HG03103 (cell line): ENCODE data around the gene FAM171A1.
"Not testable (repeated sequence)": the region's sequence is repeated elsewhere in the genome, so short reads cannot be mapped to it uniquely, and the experiment has no call there.

Source experiments
- ATAC-seq: cut with Tn5 transposase; IDR thresholded peaks from one replicate; pipeline ENCODE4 v1.9.1; 2021; ENCODE audit warnings: low read depth; ENCODE audit not compliant: unreplicated experiment

The FAM171A1 gene

GRCh38 chr10:15370856-15371701, at the start of gene FAM171A1:
FAM171A1 (minus strand) TSS chr10:15371289; CDS start chr10:15371052, 237 bp downstream.
- ATAC-seq = peak; percentile 48

DNA sequence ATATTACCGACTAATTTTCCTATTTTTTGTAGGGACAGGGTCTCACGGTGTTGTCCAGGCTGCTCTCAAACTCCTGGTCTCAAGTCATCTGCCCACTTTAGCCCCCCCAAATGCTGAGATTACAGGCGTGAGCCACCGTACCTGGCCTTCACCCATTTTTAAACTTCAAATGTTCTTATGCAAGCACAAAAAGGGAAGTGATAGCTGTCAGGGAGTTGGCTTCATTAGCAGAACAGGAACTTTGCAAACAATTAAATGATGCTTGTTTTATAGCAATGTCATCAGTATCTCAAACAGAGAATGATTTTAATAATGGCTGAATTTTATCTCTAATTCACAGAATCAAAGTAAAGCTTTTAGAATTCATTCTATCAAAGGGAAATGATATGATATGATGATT, 49.8 kb upstream of the FAM171A1 start:
- no peak for ATAC-seq

GRCh38 chr10:15419279-15419874, 48.3 kb upstream of the FAM171A1 start:
- ATAC-seq = no peak

GRCh38 chr10:15416034-15416433, 44.9 kb upstream of the FAM171A1 start:
- no peak for ATAC-seq

DNA sequence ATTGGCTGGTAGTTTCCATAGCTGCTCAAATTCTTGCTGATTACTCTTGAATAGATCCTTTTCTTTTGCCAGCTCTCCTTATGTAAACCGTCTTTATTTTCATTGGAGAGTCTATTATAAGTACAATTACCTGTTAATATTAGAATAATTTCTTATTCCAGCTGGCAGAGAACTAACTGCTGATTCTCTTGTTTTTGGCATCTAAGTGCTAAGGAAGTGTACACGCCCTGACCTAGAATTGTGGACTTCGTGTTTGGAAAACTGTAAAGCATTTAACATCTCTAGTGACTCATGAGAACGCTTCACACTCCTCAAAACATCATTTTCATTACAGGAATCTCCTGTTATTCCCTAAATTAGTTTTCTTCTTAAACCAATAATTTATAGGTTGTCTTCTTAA, 39.9 kb upstream of the FAM171A1 start:
- no peak for ATAC-seq

DNA sequence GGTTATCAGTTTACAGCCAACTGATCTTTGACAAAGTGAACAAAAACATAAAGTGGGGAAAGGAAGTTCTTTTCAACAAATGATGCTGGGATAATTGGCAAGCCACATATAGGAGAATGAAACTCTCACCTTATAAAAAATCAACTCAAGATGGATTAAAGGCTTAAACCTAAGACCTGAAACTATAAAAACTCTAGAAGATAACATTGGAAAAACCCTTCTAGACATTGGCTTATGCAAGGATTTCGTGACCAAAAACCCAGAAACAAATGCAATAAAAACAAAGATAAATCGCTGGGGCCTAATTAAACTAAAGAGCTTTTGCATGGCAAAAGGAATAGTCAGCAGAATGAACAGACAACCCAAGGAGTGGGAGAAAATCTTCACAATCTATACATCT, 38.3 kb upstream of the FAM171A1 start:
- not testable (repeated sequence) for ATAC-seq

- ATAC-seq = no peak
Observed at GRCh38 chr10:15408557-15408956, 37.5 kb upstream of the FAM171A1 start.

DNA sequence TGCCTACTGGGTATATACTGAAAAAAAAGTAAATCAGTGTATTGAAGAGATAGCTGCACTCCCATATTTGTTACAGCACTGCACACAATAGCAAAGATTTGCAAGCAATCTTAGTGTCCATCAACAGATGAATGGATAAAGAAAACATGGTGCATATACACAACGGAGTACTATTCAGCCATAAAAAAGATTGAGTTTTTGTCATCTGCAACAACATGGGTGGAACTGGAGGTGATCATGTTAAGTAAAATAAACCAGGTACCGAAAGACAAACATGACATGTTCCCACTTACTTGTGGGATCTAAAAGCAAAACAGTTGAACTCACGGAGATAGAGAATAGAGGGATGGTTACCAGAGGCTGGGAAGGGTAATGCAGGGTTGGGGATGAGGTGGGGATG, 34.2 kb upstream of the FAM171A1 start:
- no peak for ATAC-seq

DNA sequence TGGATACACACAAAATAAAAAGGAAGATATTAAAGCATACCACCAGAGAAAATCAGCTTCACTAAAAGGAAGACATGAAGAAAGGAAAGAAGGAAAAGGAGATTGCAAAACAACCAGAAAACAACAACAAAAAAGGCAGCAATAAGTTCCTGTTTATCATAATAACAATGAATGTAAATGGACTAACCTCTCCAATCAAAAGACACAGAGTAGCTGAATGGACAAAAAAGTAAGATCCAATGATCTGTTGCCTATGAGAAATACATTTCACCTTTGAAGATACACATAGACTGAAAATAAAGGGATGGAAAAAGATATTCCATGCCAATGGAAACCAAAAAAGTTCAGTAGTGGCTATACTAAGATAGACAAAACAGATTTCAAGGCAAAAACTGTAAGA, 30.3 kb upstream of the FAM171A1 start:
- no peak for ATAC-seq

DNA sequence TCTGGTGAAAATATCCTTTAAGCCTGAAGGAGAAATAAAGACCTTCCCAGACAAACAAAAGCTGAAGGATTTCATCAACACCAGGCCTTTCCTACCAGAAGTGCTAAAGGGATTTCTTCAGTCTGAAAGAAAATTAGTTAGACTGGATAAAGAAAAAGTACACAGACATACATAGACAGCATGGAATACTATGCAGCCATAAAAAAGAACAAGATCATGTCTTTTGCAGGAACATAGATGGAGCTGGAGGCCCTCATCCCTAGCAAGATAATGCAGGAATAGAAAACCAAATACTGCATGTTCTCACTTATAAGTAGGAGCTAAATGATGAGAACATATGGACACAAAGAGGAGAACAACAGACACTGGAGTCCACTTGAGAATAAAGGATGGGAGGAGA, 29.4 kb upstream of the FAM171A1 start:
- ATAC-seq = not testable (repeated sequence)

DNA sequence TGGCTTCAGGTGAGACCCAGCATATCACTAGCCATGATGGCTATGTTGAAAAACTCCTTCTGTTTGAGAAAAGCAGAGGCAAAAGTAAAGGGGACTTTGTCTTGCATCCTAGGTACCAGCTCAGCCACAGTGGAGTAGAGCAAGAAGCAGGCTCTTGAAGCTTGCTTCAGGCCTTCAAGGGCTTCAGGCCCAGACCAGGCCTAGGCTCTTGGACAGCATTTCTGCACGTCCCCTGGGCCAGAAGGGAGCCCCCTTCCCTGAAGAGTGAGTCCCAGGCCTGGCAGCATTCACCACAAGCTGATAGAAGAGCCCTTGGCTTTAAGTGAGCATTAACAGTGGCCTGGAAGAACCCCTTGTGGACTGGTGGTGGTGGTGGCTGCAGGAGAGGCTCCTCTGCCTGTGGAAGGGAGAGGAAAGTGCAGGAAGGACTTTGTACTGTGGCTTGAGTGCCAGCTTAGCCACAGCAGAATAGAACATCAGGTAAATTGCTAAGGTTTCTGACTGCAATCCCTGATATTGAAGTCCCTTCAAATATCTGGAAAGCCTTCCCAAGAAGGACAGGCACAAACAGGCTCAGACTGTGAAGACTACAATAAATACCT, 28.1 kb upstream of the FAM171A1 start:
- no peak for ATAC-seq

DNA sequence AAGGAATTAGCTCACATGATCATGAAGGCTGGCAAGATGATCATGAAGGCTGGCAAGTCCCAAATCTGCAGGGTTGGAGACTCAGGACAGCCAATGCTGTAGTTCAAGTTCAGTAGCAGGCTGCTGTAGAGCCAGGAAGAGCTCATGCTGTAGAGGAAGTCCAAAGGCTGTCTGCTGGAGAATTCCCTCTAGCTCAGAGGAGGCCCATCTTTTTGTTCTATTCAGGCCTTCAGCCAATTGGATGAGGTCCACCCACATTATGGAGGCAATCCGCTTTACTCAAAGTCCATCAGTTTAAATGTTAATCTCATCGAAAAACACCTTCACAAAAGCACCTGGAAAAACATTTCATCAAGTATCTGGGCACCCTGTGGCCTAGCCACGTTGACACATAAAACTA, 24.8 kb upstream of the FAM171A1 start:
- no peak for ATAC-seq

DNA sequence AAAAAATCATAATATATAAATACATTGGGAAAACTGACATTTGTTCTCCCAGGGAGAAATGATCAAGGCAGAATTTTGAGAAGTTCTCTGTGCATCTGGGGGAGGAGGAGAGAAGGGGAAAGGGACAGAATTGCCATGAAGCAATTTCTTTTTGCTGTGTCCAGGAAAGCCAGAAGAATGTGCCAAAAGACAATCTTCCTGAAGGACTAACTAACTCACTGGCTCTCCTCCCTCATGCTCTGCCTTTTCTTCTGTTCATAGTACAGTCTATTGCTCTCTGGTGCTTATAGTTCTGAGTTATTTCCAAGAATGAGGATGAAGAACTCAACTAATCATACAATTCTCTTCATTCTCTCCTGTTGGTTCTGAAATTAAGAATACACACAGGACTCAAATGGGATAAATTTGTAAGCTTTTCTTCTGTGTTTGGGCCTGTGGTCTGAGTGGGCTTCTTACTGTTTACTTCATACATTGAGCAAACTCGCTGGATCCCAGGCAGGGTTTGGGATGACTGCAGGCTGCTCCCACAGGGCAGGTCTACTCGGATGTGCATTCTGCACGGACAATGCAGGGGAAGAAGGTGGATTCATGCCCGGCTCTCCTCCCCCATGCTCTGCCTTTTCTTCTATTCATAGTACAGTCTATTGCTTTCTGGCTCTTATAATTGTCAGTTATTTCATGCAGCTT, 22.2 kb upstream of the FAM171A1 start:
- ATAC-seq = no peak

GRCh38 chr10:15391491-15391890, 20.4 kb upstream of the FAM171A1 start:
- no peak for ATAC-seq

DNA sequence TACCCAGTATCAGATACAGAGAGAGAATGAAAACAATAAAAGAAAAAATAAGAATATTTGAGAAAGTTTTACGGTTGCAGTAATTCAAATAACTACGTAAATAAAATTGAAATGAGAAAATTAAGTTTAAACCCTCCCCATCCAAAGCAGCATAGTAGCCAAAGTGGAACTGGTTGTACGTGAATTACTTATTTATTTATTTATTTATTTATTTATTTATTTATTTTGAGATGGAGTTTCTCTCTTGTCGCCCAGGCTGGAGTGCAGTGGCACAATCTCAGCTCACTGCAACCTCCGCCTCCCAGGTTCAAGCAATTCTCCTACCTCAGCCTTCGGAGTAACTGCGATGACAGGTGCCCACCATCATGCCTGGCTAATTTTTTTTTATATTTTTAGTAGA, 17.1 kb upstream of the FAM171A1 start:
- not testable (repeated sequence) for ATAC-seq

DNA sequence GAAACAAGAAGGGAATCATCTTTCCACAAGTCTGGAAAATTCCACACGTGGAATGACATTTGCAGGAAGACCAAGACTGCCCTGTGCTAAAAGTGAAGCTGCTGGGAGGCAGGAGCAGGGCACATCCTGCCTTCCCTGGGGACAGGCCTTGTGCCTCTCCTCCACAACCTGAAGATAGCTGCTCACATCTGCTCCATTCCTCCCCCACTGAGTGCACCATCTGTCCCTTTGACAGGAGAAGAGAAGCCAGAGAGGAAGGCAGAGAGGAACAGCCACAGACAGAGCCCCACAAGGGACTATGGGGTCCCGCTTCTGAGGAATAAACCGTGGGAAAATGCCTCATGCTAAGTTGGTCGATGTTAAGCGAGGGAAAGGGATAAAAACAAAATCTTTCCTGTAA, 15.9 kb upstream of the FAM171A1 start:
- ATAC-seq = no peak

DNA sequence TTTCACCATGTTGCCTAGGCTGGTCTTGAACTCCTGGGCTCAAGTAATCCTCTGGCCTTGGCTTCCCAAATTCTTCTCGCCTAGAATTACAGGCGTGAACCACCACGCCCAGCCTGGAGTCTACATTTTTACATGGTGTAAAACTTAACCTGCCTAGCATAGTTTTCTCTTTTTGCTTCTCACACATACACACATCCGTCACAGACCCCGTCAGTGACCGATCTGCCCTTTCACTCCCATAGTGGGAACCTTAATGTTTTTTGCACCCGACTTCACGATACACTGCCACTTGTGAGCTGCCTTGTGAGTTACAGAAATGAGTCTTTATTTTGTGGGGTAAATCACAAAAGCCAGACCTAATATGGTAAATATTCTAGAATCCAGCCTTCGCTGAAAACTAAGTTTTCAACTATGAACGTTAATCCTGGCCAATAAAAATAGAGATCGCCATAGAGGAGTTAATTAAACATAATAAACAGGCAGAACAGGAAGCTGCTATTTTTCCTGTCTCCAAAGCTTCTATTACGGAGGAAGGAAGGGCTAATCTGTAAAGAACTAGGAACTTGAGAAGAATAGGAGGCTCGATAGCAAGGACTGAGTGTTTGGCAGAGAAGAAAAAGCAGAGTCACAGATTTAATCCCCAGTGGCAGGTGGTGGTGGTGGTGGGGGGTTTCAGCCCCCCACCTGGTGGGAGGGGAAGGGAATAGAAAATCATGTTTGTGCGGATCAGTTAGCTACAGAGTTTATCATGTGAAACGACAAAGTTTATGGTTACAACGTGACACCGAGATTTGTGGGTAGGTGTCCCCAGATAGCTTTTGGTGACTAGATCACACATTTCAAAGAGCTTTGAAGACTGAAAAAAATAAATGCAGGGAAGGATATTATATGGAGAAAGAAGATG, 14.7 kb upstream of the FAM171A1 start:
- no peak for ATAC-seq

GRCh38 chr10:15381420-15381819, 10.3 kb upstream of the FAM171A1 start:
- no peak for ATAC-seq

DNA sequence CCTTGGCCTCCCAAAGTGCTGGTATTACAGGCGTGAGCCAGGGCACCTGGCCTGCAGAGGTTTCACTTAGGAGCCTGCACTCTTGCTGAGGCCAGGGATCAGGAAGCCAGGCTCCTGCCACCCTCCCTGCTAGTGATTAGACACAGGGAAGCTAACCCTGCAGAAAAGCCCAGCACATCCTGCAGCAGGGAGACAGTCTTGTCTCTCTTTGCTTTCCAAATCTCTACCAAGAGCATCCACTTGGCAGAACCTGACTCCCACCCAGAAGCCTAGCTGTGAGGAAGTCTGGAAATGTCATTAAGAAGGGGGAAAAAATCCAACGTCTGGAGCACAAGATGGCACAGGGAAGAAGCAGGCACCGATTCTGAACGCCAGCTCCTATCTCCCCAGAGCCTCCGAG, 8.0 kb upstream of the FAM171A1 start:
- no peak for ATAC-seq

DNA sequence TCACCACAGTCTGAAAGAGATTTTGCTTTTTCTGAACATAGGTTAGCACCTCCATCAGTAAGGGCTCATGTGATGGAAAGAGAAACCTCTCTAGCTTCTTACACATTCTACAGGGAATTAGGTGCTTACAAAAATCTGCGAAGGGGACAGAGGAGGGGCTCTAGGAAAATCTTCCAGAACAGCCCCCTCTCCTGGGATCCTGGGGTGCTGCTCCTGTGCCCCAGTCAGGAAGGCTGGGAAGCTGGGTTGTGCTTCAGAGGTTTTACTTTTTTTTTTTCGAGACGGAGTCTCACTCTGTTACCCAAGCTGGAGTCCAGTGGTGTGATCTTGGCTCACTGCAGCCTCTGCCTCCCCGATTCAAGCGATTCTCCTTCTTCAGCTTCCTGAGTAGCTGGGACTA, 7.5 kb upstream of the FAM171A1 start:
- no peak for ATAC-seq
